K562 (cell line): ENCODE results near the gene ZNF451. TPM values are rescaled to one million over a fixed set of nuclear protein-coding genes. Genes with fewer than 3 reads are reported as not detected.

Experiments
- ATAC-seq: fragments of 200-7000 bp; cut with Tn5 transposase; 3 replicates; pipeline ENCODE4 v1.9.1; 2020; ENCODE audit warnings: moderate library complexity
- BruUV-seq: library from RNA; stranded (reverse); fragments of 400-500 nt; replicated peaks from 2 replicates; lab custom pipeline; 2021; lab: Mats Ljungman, UMichigan
- CTCF ChIA-PET: fragments of 300-600 bp; formaldehyde crosslinking; extraction: SDS; loops from one replicate; lab custom pipeline; 2021; ENCODE audit warnings: low intra/inter-chr PET ratio; lab: Yijun Ruan, JAX
- POLR2A ChIA-PET: fragments of 300-600, 350-650 bp; sonication (Branson Sonifier 250); formaldehyde crosslinking; extraction: SDS; loops from one replicate; lab custom pipeline; 2021; ENCODE audit warnings: antibody characterized with exemption, inconsistent platforms; lab: Yijun Ruan, JAX
- DNase-seq, 4 experiments: peaks; one replicate each; pipeline versions ENCODE4 v3.0.0 to v3.0.0-alpha.2; 2011 to 2018; ENCODE audit warnings: low spot score in 3 of 4, mixed read lengths in 3 of 4; ENCODE audit errors: extremely low read depth in 1 of 4
- FAIRE-seq: peaks from 2 replicates; lab custom pipeline; 2011; peaks lifted over from hg19 to GRCh38; lab: Jason Lieb, UNC
- H2AFZ ChIP-seq: 2 replicates; pipeline ENCODE4 v1.6.0; 2011; ENCODE audit warnings: low read depth, low read length, control low read depth, inconsistent platforms
- H3K27ac ChIP-seq: fragments of 200-600 bp; 3 replicates; pipeline ENCODE4 v1.8.0; 2011; ENCODE audit warnings: low read depth, mild to moderate bottlenecking, control low read depth, inconsistent platforms, low read length, moderate library complexity, mixed read lengths; ENCODE audit errors: extremely low read depth
- H3K27me3 ChIP-seq, 2 experiments: fragments of 300-600 bp in 1 of 2; 2 replicates in 1 of 2; 3 replicates in 1 of 2; pipeline versions ENCODE4 v1.6.0 to v1.8.0; 2011; ENCODE audit warnings: inconsistent platforms in 2 of 2, low read length in 2 of 2, mild to moderate bottlenecking in 1 of 2, mixed read lengths in 1 of 2, moderate library complexity in 1 of 2; ENCODE audit not compliant: control insufficient read depth in 2 of 2, insufficient read depth in 2 of 2
- H3K36me3 ChIP-seq: fragments of 300-600 bp; 3 replicates; pipeline ENCODE4 v1.8.0; 2011; ENCODE audit warnings: mild to moderate bottlenecking, low read length, inconsistent platforms; ENCODE audit not compliant: control insufficient read depth, insufficient read depth
- H3K4me1 ChIP-seq, 2 experiments: fragments of 200-600 bp in 1 of 2; replicated peaks in 1 of 2; 2 replicates in 1 of 2; 3 replicates in 1 of 2; pipeline versions ENCODE4 v1.5.1 to v1.8.0; 2011; ENCODE audit warnings: inconsistent platforms in 2 of 2, low read length in 2 of 2, mild to moderate bottlenecking in 1 of 2, mixed read lengths in 1 of 2, moderate library complexity in 1 of 2; ENCODE audit not compliant: control insufficient read depth in 2 of 2, insufficient read depth in 2 of 2
- H3K4me2 ChIP-seq: 2 replicates; pipeline ENCODE4 v1.6.1; 2011; ENCODE audit warnings: low read length, control low read depth, inconsistent platforms, mixed read lengths; ENCODE audit not compliant: insufficient read depth
- H3K4me3 ChIP-seq: fragments of 200-600 bp; sonication (generic), shearing (Covaris generic); 2 replicates; pipeline ENCODE4 v1.5.1; 2016; ENCODE audit warnings: control low read depth, inconsistent platforms
- H3K79me2 ChIP-seq: fragments of 200-600 bp; 3 replicates; pipeline ENCODE4 v1.8.0; 2011; ENCODE audit warnings: low read length, inconsistent platforms; ENCODE audit not compliant: control insufficient read depth, insufficient read depth
- H3K9ac ChIP-seq, 2 experiments: 2 replicates each; pipeline versions ENCODE4 v1.6.0 to v1.6.1; 2011; ENCODE audit warnings: low read depth in 2 of 2, low read length in 2 of 2, control low read depth in 1 of 2, inconsistent platforms in 1 of 2, mild to moderate bottlenecking in 1 of 2, mixed read lengths in 1 of 2; ENCODE audit not compliant: insufficient read depth in 1 of 2
- H3K9me1 ChIP-seq: one replicate; pipeline ENCODE4 v1.6.0; 2011; ENCODE audit warnings: inconsistent platforms, mild to moderate bottlenecking, low read length, moderate library complexity; ENCODE audit not compliant: control insufficient read depth, insufficient read depth
- H3K9me3 ChIP-seq: replicated peaks from 2 replicates; pipeline ENCODE4 v1.5.1; 2011; ENCODE audit warnings: low read depth, low read length, inconsistent platforms; ENCODE audit not compliant: control insufficient read depth, insufficient read depth
- H4K20me1 ChIP-seq: replicated peaks from 2 replicates; pipeline ENCODE4 v1.6.1; 2011; ENCODE audit warnings: low read length, inconsistent platforms, mixed read lengths; ENCODE audit not compliant: control insufficient read depth, insufficient read depth
- BRD9 ChIP-seq: fragments of 450-650 bp; IDR thresholded peaks from 2 replicates; pipeline ENCODE4 v1.6.1; 2018; ENCODE audit warnings: low read depth; ENCODE audit not compliant: partially characterized antibody
- ELF4 ChIP-seq: fragments of 450-650 bp; formaldehyde crosslinking; IDR thresholded peaks from 2 replicates; pipeline ENCODE4 v1.4.0; 2022; ENCODE audit warnings: missing genetic modification characterization
- GABPB2 ChIP-seq: fragments of 250-450 bp; sonication (Bioruptor Pico); conservative IDR thresholded peaks from 2 replicates; pipeline ENCODE4 v1.5.1; 2021; ENCODE audit warnings: mild to moderate bottlenecking
- HDAC2 ChIP-seq: fragments of 450-650 bp; IDR thresholded peaks from 2 replicates; pipeline ENCODE4 v1.6.1; 2016; ENCODE audit warnings: mild to moderate bottlenecking
- ILF3 ChIP-seq: fragments of 450-650 bp; IDR thresholded peaks from 2 replicates; pipeline ENCODE4 v1.6.1; 2018; ENCODE audit warnings: antibody characterized with exemption, mild to moderate bottlenecking, moderate library complexity, borderline replicate concordance
- JUND ChIP-seq, 2 experiments: IDR thresholded peaks; 2 replicates in 1 of 2; 3 replicates in 1 of 2; pipeline ENCODE4 v1.6.1; 2011; ENCODE audit warnings: borderline replicate concordance in 2 of 2, low read depth in 2 of 2, low read length in 2 of 2, improper control_type of control experiment in 1 of 2, missing biosample characterization in 1 of 2, missing genetic modification characterization in 1 of 2, missing genetic modification reagents in 1 of 2
- KHSRP ChIP-seq: fragments of 450-650 bp; IDR thresholded peaks from 2 replicates; pipeline ENCODE4 v1.6.1; 2017
- MAFF ChIP-seq: IDR thresholded peaks from 2 replicates; pipeline ENCODE4 v1.6.1; 2012; ENCODE audit warnings: low read length, improper control_type of control experiment
- MYC ChIP-seq, 2 experiments: fragments of 250-450 bp in 1 of 2; sonication (Bioruptor Pico) in 1 of 2; IDR thresholded peaks; 2 replicates each; pipeline versions ENCODE4 v1.5.1 to v1.6.1; 2012 to 2021; ENCODE audit warnings: low read depth in 2 of 2, borderline replicate concordance in 1 of 2, improper control_type of control experiment in 1 of 2, low read length in 1 of 2, mild to moderate bottlenecking in 1 of 2, moderate library complexity in 1 of 2
- SAFB ChIP-seq: fragments of 200-400 bp; formaldehyde crosslinking; IDR thresholded peaks from 2 replicates; pipeline ENCODE4 v1.6.1; 2017; ENCODE audit warnings: low read depth, low read length, borderline replicate concordance
- TRIM28 ChIP-seq: fragments of 450-650 bp; IDR thresholded peaks from 2 replicates; pipeline ENCODE4 v1.6.1; 2017
- U2AF1 ChIP-seq: fragments of 200-400 bp; formaldehyde crosslinking; optimal IDR thresholded peaks from 2 replicates; pipeline ENCODE3; 2017; ENCODE audit warnings: mild to moderate bottlenecking, low read depth, low read length, moderate library complexity
- WGBS: fragments of 100-300 bp; shearing (Covaris generic); methylation state at CpG from one replicate; pipeline ENCODE4 v1.1.6; 2016; ENCODE audit warnings: low coverage, mixed read lengths; ENCODE audit not compliant: insufficient coverage; ENCODE audit errors: missing lambda C conversion rate; 5-methylcytosine and 5-hydroxymethylcytosine counted together
- in situ Hi-C: fragments of 300-500 bp; cut with MboI; formaldehyde crosslinking; loops from 4 replicates; pipeline ENCODE4 v1.15.0; 2018; ENCODE audit warnings: inconsistent platforms, mixed read lengths
- intact Hi-C: fragments of 100-400 bp; cut with micrococcal nuclease; formaldehyde crosslinking; loops from 2 replicates; pipeline ENCODE4 v1.14.2; 2022
- polyA plus RNA-seq, 8 experiments: library from polyadenylated mRNA; depleted of rRNA in 4 of 8; stranded (reverse) in 5 of 8; unstranded in 3 of 8; fragments of >200 nt; fragmentation: Nextera tagmentation in 2 of 8; fragmentation: Illumina TruSeq in 1 of 8; extraction: Ambion mirVana in 2 of 8; extraction: Trizol in 1 of 8; gene quantifications; 2 replicates each; pipeline versions ENCODE4 v1.2.1 to v1.2.3, GENCODE V29; 2011 to 2014; ENCODE audit warnings: inconsistent platforms in 1 of 8, missing spikeins in 1 of 8
- total RNA-seq, 7 experiments: library from RNA; depleted of rRNA in 6 of 7; stranded (reverse); fragments of >200 nt in 6 of 7; fragmentation: Illumina TruSeq in 2 of 7; extraction: Trizol in 2 of 7; gene quantifications; 2 replicates each; pipeline versions ENCODE4 v1.2.1 to v1.2.3, GENCODE V29; 2011 to 2021; ENCODE audit warnings: low replicate concordance in 1 of 7

The ZNF451 gene
- total and polyA plus RNA-seq, 9 of the 15 experiments (the other 6 are each of a cell fraction or from before 2014, with no cell fraction given), result 16.1 to 74.3 (median 38.3) TPM

- H3K9me3 ChIP-seq, result no peaks in the 10 kb centered on the region
- no peaks in the 10 kb centered on the region for H3K27me3 ChIP-seq
- no peaks in the 10 kb centered on the region; the same call in 2 of the 3 replicates for H3K36me3 ChIP-seq
- no peak for DNase-seq
- no peak overlapping the region for H3K27ac ChIP-seq
- no peaks in the 10 kb centered on the region for H3K9me1 ChIP-seq
- TF ChIP-seq BRD9 (no peak), MAFF (no peak), GABPB2 (CRISPR knock-in tag) (no peak)
- ATAC-seq, result no peak
- BruUV-seq, result no TSS peak
- no peak overlapping the region for H3K4me2 ChIP-seq
- H4K20me1 ChIP-seq, result no peaks in the 10 kb centered on the region
- WGBS, result 20% methylated on average over 1 of the region's 1 CpG
- H3K79me2 ChIP-seq, result no peaks in the 10 kb centered on the region
- no peak for FAIRE-seq
- in situ Hi-C loops, result no loop called here
- H3K4me3 ChIP-seq, result no peak overlapping the region
- ChIA-PET CTCF (no interaction called here), POLR2A (interaction anchor here (0.9 kb wide), 2 partner anchors 10 to 11 kb away, joined by 3 read pairs; no protein-coding TSS in a partner anchor)
- H3K9ac ChIP-seq, result no peak overlapping the region
- no peaks in the 10 kb centered on the region for H3K4me1 ChIP-seq
- no peak overlapping the region for H2AFZ ChIP-seq
- intact Hi-C loops, result no loop called here
These were observed 11.3 kb upstream of the ZNF451 start for GRCh38 chr6:57078531-57079207.

GRCh38 chr6:57085471-57085870, 4.5 kb upstream of the ZNF451 start:
- H4K20me1 ChIP-seq, result no peaks in the 10 kb centered on the region
- H3K9ac ChIP-seq, result no peak overlapping the region
- no peak for FAIRE-seq
- in situ Hi-C loops, result no loop called here
- ChIA-PET POLR2A (no interaction called here), CTCF (no interaction called here)
- H2AFZ ChIP-seq, result no peak overlapping the region
- no peaks in the 10 kb centered on the region for H3K9me1 ChIP-seq
- H3K4me1 ChIP-seq, result peaks cover 9 to 19% of the 10 kb centered on the region in 2 experiments
- 67% methylated on average over 2 of the region's 2 CpGs for WGBS
- H3K36me3 ChIP-seq, result no peaks in the 10 kb centered on the region; the same call in 2 of the 3 replicates
- no peak overlapping the region for H3K4me3 ChIP-seq
- no peak for DNase-seq
- TF ChIP-seq U2AF1 (no peak), HDAC2 (no peak), ILF3 (no peak), TRIM28 (no peak), MYC (IDR thresholded peaks at IDR 0.05; ENCODE audit: low read depth, low read length) (no peak), MYC (CRISPR knock-in tag; IDR thresholded peaks at IDR 0.05; ENCODE audit: borderline replicate concordance, low read depth) (no peak), KHSRP (no peak), SAFB (no peak), JUND (IDR thresholded peaks at IDR 0.05; ENCODE audit: borderline replicate concordance, low read depth, low read length) (no peak), JUND (tag; IDR thresholded peaks at IDR 0.05; ENCODE audit: borderline replicate concordance, low read depth, low read length) (no peak), ELF4 (CRISPR knock-in tag) (no peak)
- no peak overlapping the region for H3K27ac ChIP-seq
- H3K4me2 ChIP-seq, result no peak overlapping the region
- no peaks in the 10 kb centered on the region for H3K27me3 ChIP-seq
- intact Hi-C loops, result loop anchor here (5.0 kb wide), 1 partner anchor 128 kb away; the partner anchor contains the start of gene BEND6
- no peaks in the 10 kb centered on the region for H3K9me3 ChIP-seq
- BruUV-seq, result no TSS peak
- peaks cover 8% of the 10 kb centered on the region; the same call in 2 of the 3 replicates for H3K79me2 ChIP-seq
- no peak for ATAC-seq
